GM23338 (cell line): ENCODE measurements around the gene MTR. TPM values are rescaled to one million over a fixed set of nuclear protein-coding genes. Genes with fewer than 3 reads are reported as not detected.

Source experiments
- ATAC-seq: fragments of 200-7000 bp; cut with Tn5 transposase; 3 replicates; pipeline ENCODE4 v1.9.1; 2020
- DNase-seq: peaks from one replicate; pipeline ENCODE4 v3.0.0-alpha.2; 2015; ENCODE audit warnings: low spot score
- H2AFZ ChIP-seq: fragments of 200-600 bp; sonication (generic); 2 replicates; pipeline ENCODE4 v1.8.0; 2016; ENCODE audit warnings: antibody characterized with exemption, mild to moderate bottlenecking, moderate library complexity
- H3F3A ChIP-seq: fragments of 200-600 bp; sonication (generic); replicated peaks from 2 replicates; pipeline ENCODE4 v1.8.0; 2017; ENCODE audit warnings: antibody characterized with exemption, mixed run types, low read depth
- H3K27ac ChIP-seq: fragments of 200-600 bp; sonication (generic); 2 replicates; pipeline ENCODE4 v1.6.1; 2016; ENCODE audit warnings: low read depth
- H3K27me3 ChIP-seq: fragments of 200-600 bp; sonication (generic); 2 replicates; pipeline ENCODE4 v1.8.0; 2016; ENCODE audit warnings: mild to moderate bottlenecking, mixed run types, moderate library complexity; ENCODE audit not compliant: insufficient read depth
- H3K36me3 ChIP-seq: fragments of 200-600 bp; sonication (generic); 2 replicates; pipeline ENCODE4 v1.8.0; 2016; ENCODE audit warnings: mild to moderate bottlenecking; ENCODE audit not compliant: insufficient read depth
- H3K4me1 ChIP-seq: fragments of 200-600 bp; sonication (generic); 2 replicates; pipeline ENCODE4 v1.8.0; 2016; ENCODE audit warnings: mild to moderate bottlenecking, moderate library complexity; ENCODE audit not compliant: insufficient read depth
- H3K4me2 ChIP-seq: fragments of 200-600 bp; sonication (generic); 2 replicates; pipeline ENCODE4 v1.7.1; 2017; ENCODE audit warnings: mixed run types
- H3K4me3 ChIP-seq: fragments of 200-600 bp; sonication (generic); 2 replicates; pipeline ENCODE4 v1.6.1; 2016; ENCODE audit warnings: mixed run types
- H3K79me2 ChIP-seq: fragments of 200-600 bp; sonication (generic); replicated peaks from 2 replicates; pipeline ENCODE4 v1.8.0; 2017; ENCODE audit warnings: mild to moderate bottlenecking; ENCODE audit not compliant: insufficient read depth
- H3K9me2 ChIP-seq: fragments of 200-600 bp; sonication (generic); 2 replicates; pipeline ENCODE4 v1.8.0; 2017; ENCODE audit not compliant: insufficient read depth
- H4K20me1 ChIP-seq: fragments of 200-600 bp; sonication (generic); replicated peaks from 2 replicates; pipeline ENCODE4 v1.8.0; 2017; ENCODE audit warnings: mild to moderate bottlenecking; ENCODE audit not compliant: insufficient read depth
- H3K27ac Mint-ChIP-seq: 2 replicates; pipeline ENCODE4 v1.8.0; 2020; ENCODE audit warnings: inconsistent platforms, mild to moderate bottlenecking, moderate library complexity, mixed read lengths
- H3K27me3 Mint-ChIP-seq: 3 replicates; pipeline ENCODE4 v1.8.0; 2022; ENCODE audit warnings: low read depth, mild to moderate bottlenecking, moderate library complexity, mixed read lengths, inconsistent platforms; ENCODE audit not compliant: insufficient read depth, poor library complexity
- H3K36me3 Mint-ChIP-seq: 3 replicates; pipeline ENCODE4 v1.8.0; 2021; ENCODE audit warnings: low read depth, mild to moderate bottlenecking, inconsistent platforms, moderate library complexity, mixed read lengths
- H3K4me1 Mint-ChIP-seq: 3 replicates; pipeline ENCODE4 v1.8.0; 2020; ENCODE audit warnings: mild to moderate bottlenecking, inconsistent platforms, mixed read lengths
- H3K4me3 Mint-ChIP-seq: 3 replicates; pipeline ENCODE4 v1.8.0; 2021; ENCODE audit warnings: moderate library complexity, mild to moderate bottlenecking, inconsistent platforms, mixed read lengths
- H3K9me3 Mint-ChIP-seq: 3 replicates; pipeline ENCODE4 v1.8.0; 2020; ENCODE audit warnings: moderate library complexity, mild to moderate bottlenecking, inconsistent platforms, mixed read lengths
- CREB1 ChIP-seq: fragments of 250-450 bp; sonication (Bioruptor Pico); IDR thresholded peaks from 2 replicates; pipeline ENCODE4 v1.5.0; 2020; ENCODE audit warnings: low read depth, mild to moderate bottlenecking, moderate library complexity
- EZH2 ChIP-seq: fragments of 200-600 bp; sonication (generic); IDR thresholded peaks from one replicate; pipeline ENCODE4 v1.8.0; 2017; ENCODE audit warnings: antibody characterized with exemption, mild to moderate bottlenecking, low read depth; ENCODE audit not compliant: unreplicated experiment
- EZH2phosphoT487 ChIP-seq: fragments of 200-600 bp; sonication (generic); IDR thresholded peaks from one replicate; pipeline ENCODE4 v1.8.1; 2018; ENCODE audit warnings: antibody characterized with exemption; ENCODE audit not compliant: unreplicated experiment
- JUNB ChIP-seq: IDR thresholded peaks from one replicate; pipeline ENCODE4 v1.6.1; 2016; ENCODE audit warnings: antibody characterized with exemption; ENCODE audit not compliant: unreplicated experiment
- NANOG ChIP-seq: IDR thresholded peaks from 2 replicates; pipeline ENCODE4 v1.6.1; 2016; ENCODE audit warnings: antibody characterized with exemption, borderline replicate concordance
- ZNF114 ChIP-seq: fragments of 250-450 bp; sonication (Bioruptor Pico); IDR thresholded peaks from 2 replicates; pipeline ENCODE4 v1.5.0; 2020; ENCODE audit warnings: mild to moderate bottlenecking, moderate library complexity
- ZNF331 ChIP-seq: fragments of 250-450 bp; sonication (Bioruptor Pico); IDR thresholded peaks from 2 replicates; pipeline ENCODE4 v1.5.0; 2020; ENCODE audit warnings: low read depth, mild to moderate bottlenecking, moderate library complexity
- polyA plus RNA-seq: library from polyadenylated mRNA; unstranded; fragments of >200 nt; fragmentation: Nextera tagmentation; extraction: Ambion mirVana; gene quantifications from 2 replicates; pipeline ENCODE4 v1.2.1, GENCODE V29; 2016
- total RNA-seq: library from RNA; depleted of rRNA; stranded (reverse); fragments of >200 nt; shearing (Covaris generic); gene quantifications from 2 replicates; pipeline ENCODE4 v1.2.3, GENCODE V29; 2014
- TF ChIP-seq, protein P1 (sequence below), 2 experiments: fragments of 200-600 bp in 1 of 2; sonication (generic) in 1 of 2; conservative IDR thresholded peaks; 2 replicates each; pipeline versions ENCODE4 v1.5.1 to v1.6.1; 2016 to 2017; ENCODE audit warnings: antibody characterized with exemption in 2 of 2, low read depth in 2 of 2, mild to moderate bottlenecking in 2 of 2, moderate library complexity in 1 of 2
- TF ChIP-seq, protein P2 (sequence below): IDR thresholded peaks from 2 replicates; pipeline ENCODE4 v1.6.1; 2016; ENCODE audit warnings: antibody characterized with exemption
- TF ChIP-seq, protein P3 (sequence below): IDR thresholded peaks from one replicate; pipeline ENCODE4 v1.6.1; 2018; ENCODE audit warnings: antibody characterized with exemption; ENCODE audit not compliant: unreplicated experiment

The MTR gene
- total and polyA plus RNA-seq, 2 experiments from 2014 or later: 6.4 to 20.0 TPM

DNA sequence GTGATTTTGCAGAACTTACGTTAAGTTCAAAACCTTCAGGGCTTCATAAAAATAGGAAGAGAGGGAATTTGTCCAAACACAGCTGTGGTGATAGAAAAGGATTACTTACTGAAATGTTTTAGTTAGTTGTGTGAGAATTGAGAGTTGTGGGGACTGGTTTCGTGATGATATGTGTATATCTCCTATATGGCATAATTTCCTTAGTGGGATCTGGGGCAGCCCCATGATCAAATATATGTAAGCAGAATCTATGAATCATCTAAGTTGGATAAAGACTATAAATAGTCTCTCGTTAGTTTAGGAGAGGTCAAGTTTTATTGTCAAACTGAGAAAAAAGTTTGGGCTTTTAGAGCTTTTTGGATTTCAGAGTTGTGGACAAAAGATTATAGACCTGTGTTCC lies 14.9 kb downstream of the MTR start:
- H3K27me3 Mint-ChIP-seq: no peaks in the 10 kb centered on the region
- no peak for ATAC-seq
- H3K4me1 Mint-ChIP-seq: no peaks in the 10 kb centered on the region
- H3K4me3 ChIP-seq: no peak overlapping the region
- H3K27ac Mint-ChIP-seq: no peak overlapping the region
- no peak overlapping the region for H3K4me3 Mint-ChIP-seq
- peaks cover 8% of the 10 kb centered on the region for H3K79me2 ChIP-seq
- no peaks in the 10 kb centered on the region for H3K9me2 ChIP-seq
- no peak overlapping the region for H3K27ac ChIP-seq
- no peaks in the 10 kb centered on the region for H3F3A ChIP-seq
- H3K4me2 ChIP-seq: no peak overlapping the region
- no peaks in the 10 kb centered on the region for H3K4me1 ChIP-seq
- TF ChIP-seq EZH2phosphoT487 (no peak), JUNB (no peak), EZH2 (no peak)
- TF ChIP-seq, protein P1, sequence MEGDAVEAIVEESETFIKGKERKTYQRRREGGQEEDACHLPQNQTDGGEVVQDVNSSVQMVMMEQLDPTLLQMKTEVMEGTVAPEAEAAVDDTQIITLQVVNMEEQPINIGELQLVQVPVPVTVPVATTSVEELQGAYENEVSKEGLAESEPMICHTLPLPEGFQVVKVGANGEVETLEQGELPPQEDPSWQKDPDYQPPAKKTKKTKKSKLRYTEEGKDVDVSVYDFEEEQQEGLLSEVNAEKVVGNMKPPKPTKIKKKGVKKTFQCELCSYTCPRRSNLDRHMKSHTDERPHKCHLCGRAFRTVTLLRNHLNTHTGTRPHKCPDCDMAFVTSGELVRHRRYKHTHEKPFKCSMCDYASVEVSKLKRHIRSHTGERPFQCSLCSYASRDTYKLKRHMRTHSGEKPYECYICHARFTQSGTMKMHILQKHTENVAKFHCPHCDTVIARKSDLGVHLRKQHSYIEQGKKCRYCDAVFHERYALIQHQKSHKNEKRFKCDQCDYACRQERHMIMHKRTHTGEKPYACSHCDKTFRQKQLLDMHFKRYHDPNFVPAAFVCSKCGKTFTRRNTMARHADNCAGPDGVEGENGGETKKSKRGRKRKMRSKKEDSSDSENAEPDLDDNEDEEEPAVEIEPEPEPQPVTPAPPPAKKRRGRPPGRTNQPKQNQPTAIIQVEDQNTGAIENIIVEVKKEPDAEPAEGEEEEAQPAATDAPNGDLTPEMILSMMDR (conservative IDR thresholded peaks at IDR 0.05; ENCODE audit: low read depth in 2 of 2): no peak
- TF ChIP-seq, protein P2, sequence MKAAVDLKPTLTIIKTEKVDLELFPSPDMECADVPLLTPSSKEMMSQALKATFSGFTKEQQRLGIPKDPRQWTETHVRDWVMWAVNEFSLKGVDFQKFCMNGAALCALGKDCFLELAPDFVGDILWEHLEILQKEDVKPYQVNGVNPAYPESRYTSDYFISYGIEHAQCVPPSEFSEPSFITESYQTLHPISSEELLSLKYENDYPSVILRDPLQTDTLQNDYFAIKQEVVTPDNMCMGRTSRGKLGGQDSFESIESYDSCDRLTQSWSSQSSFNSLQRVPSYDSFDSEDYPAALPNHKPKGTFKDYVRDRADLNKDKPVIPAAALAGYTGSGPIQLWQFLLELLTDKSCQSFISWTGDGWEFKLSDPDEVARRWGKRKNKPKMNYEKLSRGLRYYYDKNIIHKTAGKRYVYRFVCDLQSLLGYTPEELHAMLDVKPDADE: no peak
- no peak for DNase-seq
- H3K36me3 Mint-ChIP-seq: peaks cover 22% of the 10 kb centered on the region
- no peaks in the 10 kb centered on the region; the same call in 1 of the 2 replicates for H4K20me1 ChIP-seq
- peaks cover 7% of the 10 kb centered on the region; the same call in 1 of the 2 replicates for H3K36me3 ChIP-seq
- no peak overlapping the region for H2AFZ ChIP-seq
- no peaks in the 10 kb centered on the region for H3K27me3 ChIP-seq
- H3K9me3 Mint-ChIP-seq: no peaks in the 10 kb centered on the region

DNA sequence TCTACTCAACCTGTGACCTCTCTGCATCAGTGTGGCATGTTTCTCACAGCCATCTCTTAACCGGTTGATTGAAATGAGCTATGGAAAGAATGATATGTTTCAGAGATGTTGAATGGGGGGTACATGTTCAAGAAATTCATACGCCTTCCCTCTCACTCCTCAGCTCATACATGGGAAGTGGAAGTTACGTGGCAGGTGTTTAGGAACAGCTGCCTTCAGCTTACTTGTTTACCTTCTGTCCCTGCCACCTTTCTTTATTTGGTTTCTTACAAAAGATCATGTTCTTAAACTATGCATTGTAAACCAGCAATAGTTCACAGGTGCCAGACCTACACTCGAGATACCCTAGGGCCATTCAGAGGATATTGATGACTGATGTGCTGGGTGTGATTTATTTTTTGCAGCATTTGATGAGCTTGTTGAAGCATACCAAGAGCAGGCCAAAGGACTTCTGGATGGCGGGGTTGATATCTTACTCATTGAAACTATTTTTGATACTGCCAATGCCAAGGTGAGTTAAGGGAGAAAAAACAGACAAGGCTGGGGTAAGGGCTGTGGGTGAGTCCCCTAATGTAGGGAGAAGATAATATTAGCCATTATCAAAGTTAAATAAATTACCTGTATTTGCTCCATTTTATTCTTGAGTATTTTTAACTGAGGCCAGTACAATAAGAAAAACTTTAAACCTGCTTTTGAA lies 17.4 kb downstream of the MTR start:
- peaks cover 12% of the 10 kb centered on the region for H3K36me3 ChIP-seq
- Mint-ChIP-seq H3K27me3 (no peaks in the 10 kb centered on the region), H3K4me3 (no peak overlapping the region), H3K27ac (no peak overlapping the region), H3K36me3 (peaks cover 32% of the 10 kb centered on the region), H3K4me1 (no peaks in the 10 kb centered on the region), H3K9me3 (no peaks in the 10 kb centered on the region)
- no peaks in the 10 kb centered on the region for H3K9me2 ChIP-seq
- H3K27me3 ChIP-seq: no peaks in the 10 kb centered on the region
- no peak for ATAC-seq
- no peak overlapping the region for H3K27ac ChIP-seq
- H3K79me2 ChIP-seq: no peaks in the 10 kb centered on the region
- no peak overlapping the region for H3K4me3 ChIP-seq
- DNase-seq: no peak
- H3K4me2 ChIP-seq: no peak overlapping the region
- H3K4me1 ChIP-seq: no peaks in the 10 kb centered on the region
- H4K20me1 ChIP-seq: no peaks in the 10 kb centered on the region
- H3F3A ChIP-seq: no peaks in the 10 kb centered on the region
- no peak overlapping the region for H2AFZ ChIP-seq
- TF ChIP-seq NANOG (no peak), ZNF331 (no peak), ZNF114 (no peak), EZH2 (no peak), JUNB (no peak), EZH2phosphoT487 (no peak), CREB1 (CRISPR knock-in tag) (no peak)
- TF ChIP-seq, protein P3, sequence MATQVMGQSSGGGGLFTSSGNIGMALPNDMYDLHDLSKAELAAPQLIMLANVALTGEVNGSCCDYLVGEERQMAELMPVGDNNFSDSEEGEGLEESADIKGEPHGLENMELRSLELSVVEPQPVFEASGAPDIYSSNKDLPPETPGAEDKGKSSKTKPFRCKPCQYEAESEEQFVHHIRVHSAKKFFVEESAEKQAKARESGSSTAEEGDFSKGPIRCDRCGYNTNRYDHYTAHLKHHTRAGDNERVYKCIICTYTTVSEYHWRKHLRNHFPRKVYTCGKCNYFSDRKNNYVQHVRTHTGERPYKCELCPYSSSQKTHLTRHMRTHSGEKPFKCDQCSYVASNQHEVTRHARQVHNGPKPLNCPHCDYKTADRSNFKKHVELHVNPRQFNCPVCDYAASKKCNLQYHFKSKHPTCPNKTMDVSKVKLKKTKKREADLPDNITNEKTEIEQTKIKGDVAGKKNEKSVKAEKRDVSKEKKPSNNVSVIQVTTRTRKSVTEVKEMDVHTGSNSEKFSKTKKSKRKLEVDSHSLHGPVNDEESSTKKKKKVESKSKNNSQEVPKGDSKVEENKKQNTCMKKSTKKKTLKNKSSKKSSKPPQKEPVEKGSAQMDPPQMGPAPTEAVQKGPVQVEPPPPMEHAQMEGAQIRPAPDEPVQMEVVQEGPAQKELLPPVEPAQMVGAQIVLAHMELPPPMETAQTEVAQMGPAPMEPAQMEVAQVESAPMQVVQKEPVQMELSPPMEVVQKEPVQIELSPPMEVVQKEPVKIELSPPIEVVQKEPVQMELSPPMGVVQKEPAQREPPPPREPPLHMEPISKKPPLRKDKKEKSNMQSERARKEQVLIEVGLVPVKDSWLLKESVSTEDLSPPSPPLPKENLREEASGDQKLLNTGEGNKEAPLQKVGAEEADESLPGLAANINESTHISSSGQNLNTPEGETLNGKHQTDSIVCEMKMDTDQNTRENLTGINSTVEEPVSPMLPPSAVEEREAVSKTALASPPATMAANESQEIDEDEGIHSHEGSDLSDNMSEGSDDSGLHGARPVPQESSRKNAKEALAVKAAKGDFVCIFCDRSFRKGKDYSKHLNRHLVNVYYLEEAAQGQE: no peak
